ENCODE results near the gene HYDIN.

GRCh38 chr16:71264299-71264698, 33.8 kb upstream of the HYDIN start:
- TF ChIP-seq CTCF (IDR thresholded peaks at IDR 0.05) (no peak), POLR2A (IDR thresholded peaks at IDR 0.05) (no peak), POLR2AphosphoS5 (IDR thresholded peaks at IDR 0.05) (no peak), EP300 (IDR thresholded peaks at IDR 0.05; ENCODE audit: low read depth) (no peak)
